Measurements from ENCODE around the gene CDK9. TPM values are rescaled to one million over a fixed set of nuclear protein-coding genes. Genes with fewer than 3 reads are reported as not detected.

Gene CDK9
- total RNA-seq = 100 to 1,000 TPM; 136 to 163 TPM
- polyA plus RNA-seq (ENCODE audit: insufficient read depth, low read depth, low replicate concordance) = 77.1 TPM
- long read RNA-seq, donor 1, transcript CDK9-201 (7 exons, 2,463 nt) = major isoform, 27 of 61 reads
- long read RNA-seq, donor 1, partial matches to known transcripts = 23 of 61 reads
- long read RNA-seq, donor 1, other reads (novel, unspliced or antisense) = 5 of 61 reads
- long read RNA-seq, donor 2, transcript CDK9-201 (7 exons, 2,463 nt) = major isoform, 24 of 51 reads
- long read RNA-seq, donor 2, transcript CDK9-205 (2 exons, 458 nt) = minor isoform, 11 of 51 reads
- long read RNA-seq, donor 2, partial matches to known transcripts = 15 of 51 reads
- long read RNA-seq, donor 2, other reads (novel, unspliced or antisense) = 0 of 51 reads

GRCh38 chr9:127785933-127786772, at the start of gene CDK9:
Gene CDK9 (plus strand): TSS chr9:127786034. CDS start chr9:127786149, 115 bp downstream.
- TF ChIP-seq POLR2A (IDR thresholded peaks at IDR 0.05) (peak; percentile 43), CTCF (IDR thresholded peaks at IDR 0.05) (peak in 1 of 3 experiments; percentile 7)
- H3K9me3 ChIP-seq = no peaks in the 10 kb centered on the region
- 0% methylated on average over 18 to 54 of the region's 75 CpGs for WGBS, 2 donors
- no peaks in the 10 kb centered on the region for H3K36me3 ChIP-seq (ENCODE audit: low read depth, missing control alignments)
- peak; percentile 93 for DNase-seq
- intact Hi-C loops (cut with DNase I; ENCODE audit: low total_unique reads) = loop anchor here (10.0 kb wide), 1 partner anchor 79 kb away; no protein-coding TSS in a partner anchor
- peaks cover 47% of the 10 kb centered on the region for H3K4me1 ChIP-seq
- H3K27me3 ChIP-seq = no peaks in the 10 kb centered on the region
- H3K27ac ChIP-seq = peak within 1 kb of the TSS; percentile 80 to 95
- peak within 1 kb of the TSS; percentile 92 to 98 for H3K4me3 ChIP-seq

- H3K27ac ChIP-seq = no peak overlapping the region
- no peak overlapping the region for H3K4me3 ChIP-seq
- no peak for DNase-seq
- H3K27me3 ChIP-seq = no peaks in the 10 kb centered on the region
- H3K4me1 ChIP-seq = peaks cover 21% of the 10 kb centered on the region
- WGBS, 2 donors = 85 to 97% methylated on average over 2 to 13 of the region's 13 CpGs
- TF ChIP-seq CTCF (IDR thresholded peaks at IDR 0.05) = no peak
- H3K36me3 ChIP-seq (ENCODE audit: low read depth, missing control alignments) = no peaks in the 10 kb centered on the region
- H3K9me3 ChIP-seq = no peaks in the 10 kb centered on the region
- intact Hi-C loops (cut with DNase I; ENCODE audit: low total_unique reads) = loop anchor here (5.0 to 10.0 kb wide), 3 partner anchors 44 to 179 kb away; partner anchors contain the start of genes AK1 and ST6GALNAC4
Observed at GRCh38 chr9:127738666-127739065, 47.2 kb upstream of the CDK9 start.

- H3K4me3 ChIP-seq = no peak overlapping the region
- WGBS, 2 donors = 68 to 76% methylated on average over 8 to 19 of the region's 19 CpGs
- intact Hi-C loops (cut with DNase I; ENCODE audit: low total_unique reads) = loop anchor here (5.0 to 10.0 kb wide), 3 partner anchors 43 to 178 kb away; partner anchors contain the start of genes AK1 and ST6GALNAC4
- no peaks in the 10 kb centered on the region for H3K36me3 ChIP-seq (ENCODE audit: low read depth, missing control alignments)
- no peaks in the 10 kb centered on the region for H3K27me3 ChIP-seq
- peaks cover 13% of the 10 kb centered on the region for H3K4me1 ChIP-seq
- H3K27ac ChIP-seq = peak overlapping the region in 1 of 2 donors; percentile 61
- no peaks in the 10 kb centered on the region for H3K9me3 ChIP-seq
- TF ChIP-seq POLR2A (IDR thresholded peaks at IDR 0.05) = no peak
- peak; percentile 36 for DNase-seq
Observed at GRCh38 chr9:127739614-127740330, 46.1 kb upstream of the CDK9 start.

- Histone ChIP-seq H3K27me3 (no peaks in the 10 kb centered on the region), H3K9me3 (no peaks in the 10 kb centered on the region), H3K36me3 (ENCODE audit: low read depth, missing control alignments) (no peaks in the 10 kb centered on the region), H3K27ac (no peak overlapping the region), H3K4me3 (peak overlapping the region; percentile 31 to 56), H3K4me1 (peaks cover 13% of the 10 kb centered on the region)
- intact Hi-C loops (cut with DNase I; ENCODE audit: low total_unique reads) = no loop called here
- DNase-seq = peak; percentile 94
- WGBS, 2 donors = 31 to 50% methylated on average over 25 to 38 of the region's 38 CpGs
- TF ChIP-seq CTCF (IDR thresholded peaks at IDR 0.05) (no peak), POLR2A (IDR thresholded peaks at IDR 0.05) (no peak)
Observed at GRCh38 chr9:127741831-127742434, 43.9 kb upstream of the CDK9 start.
